ENCODE results near the gene STRN4.

DNA sequence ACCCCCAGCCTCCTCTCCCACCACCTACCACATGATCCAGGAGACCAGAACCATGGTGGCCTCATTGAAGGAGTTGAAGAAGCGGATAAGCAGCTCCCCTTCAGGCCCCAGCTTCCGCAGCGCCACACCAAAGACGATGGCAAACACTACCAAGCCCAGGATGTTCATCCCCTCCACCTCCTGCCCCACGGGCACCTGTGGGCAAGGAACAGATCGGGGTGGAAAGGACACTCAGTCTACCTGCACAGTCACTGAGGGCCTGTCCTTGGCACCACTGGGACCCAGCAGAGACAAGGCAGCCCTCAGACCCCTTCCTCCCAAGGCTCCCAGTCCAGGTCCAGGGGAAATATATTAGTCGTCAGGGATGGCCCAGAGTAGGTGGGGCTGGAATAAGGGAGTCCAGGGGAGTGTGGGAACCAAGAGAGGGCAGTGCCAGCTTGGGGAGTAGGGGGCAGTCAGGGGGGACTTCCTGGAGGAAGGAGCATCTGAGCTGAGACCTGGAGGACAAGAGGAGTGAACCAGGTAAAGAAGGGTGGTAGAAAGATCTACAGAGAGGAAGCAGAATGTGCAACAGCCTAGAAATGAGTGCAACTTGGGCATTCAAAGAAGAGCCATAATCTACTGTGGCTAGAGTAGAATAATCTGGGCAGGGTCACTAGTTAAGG is 36.2 kb upstream of the STRN4 start:
- TF ChIP-seq GATA2 (IDR thresholded peaks at IDR 0.05; ENCODE audit: low read depth, low read length), result no peak
- TF ChIP-seq GATA3 (IDR thresholded peaks at IDR 0.05; ENCODE audit: low read depth, low read length), result no peak

Data from SH-SY5Y (cell line).